Measurements from ENCODE around the gene CCDC86. TPM values are rescaled to one million over a fixed set of nuclear protein-coding genes. Genes with fewer than 3 reads are reported as not detected.
A peak's percentile ranks its signal among the peaks of the same experiment; 100 is the strongest.

Gene CCDC86
- total RNA-seq, 1 experiment from 2014 or later, result 13.5 TPM

- no peak for DNase-seq (ENCODE audit: low read depth)
These were observed 11.4 kb downstream of the CCDC86 start for GRCh38 chr11:60852982-60853950.

- no peak for DNase-seq (ENCODE audit: low read depth)
These were observed 12.4 kb downstream of the CCDC86 start for GRCh38 chr11:60854140-60854846.

- DNase-seq (ENCODE audit: low read depth), result no peak
These were observed 13.2 kb downstream of the CCDC86 start for GRCh38 chr11:60854847-60855725.

GRCh38 chr11:60855726-60856633 is 14.1 kb downstream of the CCDC86 start, which contains the start of gene PTGDR2:
TSS of gene PTGDR2 (minus strand) at chr11:60855950. CDS start at chr11:60853722, 2,228 bp downstream.
- no peak for DNase-seq (ENCODE audit: low read depth)

GRCh38 chr11:60857378-60858232 is 15.7 kb downstream of the CCDC86 start:
- DNase-seq (ENCODE audit: low read depth), result peak; percentile 41

GRCh38 chr11:60858236-60858635 is 16.3 kb downstream of the CCDC86 start:
- no peak for DNase-seq (ENCODE audit: low read depth)

GRCh38 chr11:60858731-60859464 is 17.0 kb downstream of the CCDC86 start:
- DNase-seq (ENCODE audit: low read depth), result no peak

GRCh38 chr11:60859616-60860250 is 17.8 kb downstream of the CCDC86 start:
- DNase-seq (ENCODE audit: low read depth), result no peak

GRCh38 chr11:60860943-60861342 is 19.0 kb downstream of the CCDC86 start:
- no peak for DNase-seq (ENCODE audit: low read depth)

GRCh38 chr11:60862171-60862570 is 20.3 kb downstream of the CCDC86 start:
- no peak for DNase-seq (ENCODE audit: low read depth)

GRCh38 chr11:60863550-60864521 is 21.9 kb downstream of the CCDC86 start:
- no peak for DNase-seq (ENCODE audit: low read depth)

- DNase-seq (ENCODE audit: low read depth), result no peak
These were observed 23.1 kb downstream of the CCDC86 start for GRCh38 chr11:60864856-60865513.

GRCh38 chr11:60866911-60867870 is 25.3 kb downstream of the CCDC86 start, which contains the start of gene ZP1:
TSS of gene ZP1 (plus strand) at chr11:60867542. CDS start at chr11:60867562, 20 bp downstream.
- no peak for DNase-seq (ENCODE audit: low read depth)

GRCh38 chr11:60867871-60868681 is 26.2 kb downstream of the CCDC86 start:
- DNase-seq (ENCODE audit: low read depth), result no peak

Data from RPMI7951 (cell line).